Measurements from ENCODE around the gene TCF25. TPM values are rescaled to one million over a fixed set of nuclear protein-coding genes. Genes with fewer than 3 reads are reported as not detected.

TCF25 gene
- total RNA-seq, 1 experiment from 2014 or later, result 270 TPM

DNA sequence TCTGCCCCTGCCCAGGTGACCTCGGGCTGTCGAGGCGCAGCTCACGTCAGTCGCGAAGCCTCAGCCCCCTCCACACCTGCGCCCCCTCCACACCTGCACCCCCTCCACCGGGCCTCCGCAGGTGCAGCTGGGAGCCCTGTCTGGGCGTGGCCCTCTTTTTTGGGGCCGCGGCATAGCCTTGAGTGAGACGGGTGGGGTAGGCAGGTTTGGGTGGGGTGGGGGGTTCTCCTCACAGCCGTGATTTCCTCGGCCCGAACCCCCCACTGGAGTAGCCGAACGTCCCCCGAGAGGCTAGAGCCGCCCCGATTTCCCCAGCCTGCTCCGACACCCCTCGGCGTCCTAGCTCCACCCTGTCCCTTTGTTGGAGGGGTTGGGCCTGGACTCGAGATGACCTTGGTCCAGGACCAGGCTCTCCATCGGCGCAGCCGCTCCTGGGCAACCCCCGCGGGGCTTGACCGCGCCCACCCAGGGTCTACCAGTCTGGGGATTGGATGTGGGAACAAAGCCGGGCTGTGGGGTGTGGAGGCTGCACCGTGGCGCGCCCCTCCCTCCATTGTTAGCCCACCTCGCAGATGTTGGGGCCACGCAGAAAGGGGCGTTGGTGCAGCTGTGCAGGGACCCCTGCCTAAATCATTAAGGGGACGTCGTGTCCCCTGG is 50.4 kb downstream of the TCF25 start:
- intact Hi-C loops (cut with micrococcal nuclease; ENCODE audit: unreplicated experiment), result no loop called here
- no peaks in the 10 kb centered on the region for H3K9me3 Mint-ChIP-seq (ENCODE audit: low read depth, unreplicated experiment)
- CTCF ChIA-PET, result interaction anchor here (0.6 to 1.9 kb wide), 5 partner anchors 16 to 224 kb away, joined by 3 to 4 read pairs (median 3); partner anchors contain the start of gene TCF25
- H3K27me3 Mint-ChIP-seq (ENCODE audit: unreplicated experiment), result no peaks in the 10 kb centered on the region
- H3K27ac Mint-ChIP-seq (ENCODE audit: unreplicated experiment), result peak overlapping the region; percentile 88
- TSS peak; percentile 13 for BruUV-seq (replicated peaks)
- H3K4me1 Mint-ChIP-seq (ENCODE audit: low read depth, unreplicated experiment), result peaks cover 11% of the 10 kb centered on the region
- peaks cover 78% of the 10 kb centered on the region for H3K36me3 Mint-ChIP-seq (ENCODE audit: insufficient read depth, unreplicated experiment)
- peak overlapping the region; percentile 76 for H3K4me3 Mint-ChIP-seq (ENCODE audit: low read depth, unreplicated experiment)
- TF ChIP-seq, protein P1, sequence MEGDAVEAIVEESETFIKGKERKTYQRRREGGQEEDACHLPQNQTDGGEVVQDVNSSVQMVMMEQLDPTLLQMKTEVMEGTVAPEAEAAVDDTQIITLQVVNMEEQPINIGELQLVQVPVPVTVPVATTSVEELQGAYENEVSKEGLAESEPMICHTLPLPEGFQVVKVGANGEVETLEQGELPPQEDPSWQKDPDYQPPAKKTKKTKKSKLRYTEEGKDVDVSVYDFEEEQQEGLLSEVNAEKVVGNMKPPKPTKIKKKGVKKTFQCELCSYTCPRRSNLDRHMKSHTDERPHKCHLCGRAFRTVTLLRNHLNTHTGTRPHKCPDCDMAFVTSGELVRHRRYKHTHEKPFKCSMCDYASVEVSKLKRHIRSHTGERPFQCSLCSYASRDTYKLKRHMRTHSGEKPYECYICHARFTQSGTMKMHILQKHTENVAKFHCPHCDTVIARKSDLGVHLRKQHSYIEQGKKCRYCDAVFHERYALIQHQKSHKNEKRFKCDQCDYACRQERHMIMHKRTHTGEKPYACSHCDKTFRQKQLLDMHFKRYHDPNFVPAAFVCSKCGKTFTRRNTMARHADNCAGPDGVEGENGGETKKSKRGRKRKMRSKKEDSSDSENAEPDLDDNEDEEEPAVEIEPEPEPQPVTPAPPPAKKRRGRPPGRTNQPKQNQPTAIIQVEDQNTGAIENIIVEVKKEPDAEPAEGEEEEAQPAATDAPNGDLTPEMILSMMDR (IDR thresholded peaks at IDR 0.05; ENCODE audit: unreplicated experiment), result no peak
- DNase-seq, result no peak

DNA sequence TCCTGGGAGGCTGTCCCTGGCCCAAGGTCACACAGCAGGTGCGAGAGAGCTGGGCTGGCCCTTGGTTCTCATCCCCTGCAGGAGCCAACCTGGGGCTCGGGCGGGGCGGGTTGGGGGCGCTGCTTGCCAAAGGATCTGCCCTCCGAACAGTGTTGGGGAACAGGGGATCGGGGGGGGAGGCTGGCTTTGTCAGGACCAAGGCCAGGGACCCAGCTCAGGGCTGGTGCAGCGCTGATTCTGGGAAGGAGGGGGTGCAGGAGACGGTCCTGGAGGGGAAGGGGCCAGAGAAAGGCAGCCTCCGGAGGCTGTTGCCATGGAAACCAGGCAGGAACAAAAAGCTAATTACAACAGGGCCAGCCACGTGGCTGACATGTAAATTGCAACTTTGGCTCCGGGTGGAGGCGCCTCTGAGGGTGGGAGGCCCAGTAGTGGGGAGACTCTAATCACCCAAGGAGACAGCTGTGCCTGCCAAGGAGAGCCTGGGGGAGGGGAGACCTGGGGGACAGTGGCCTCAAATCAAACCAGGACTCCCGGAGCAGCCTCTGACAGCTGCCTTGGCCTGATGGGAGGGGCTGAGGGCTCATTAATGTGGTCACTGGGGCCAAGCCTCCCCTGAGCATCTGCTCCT is 51.0 kb downstream of the TCF25 start:
- peaks cover 8% of the 10 kb centered on the region for H3K4me1 Mint-ChIP-seq (ENCODE audit: low read depth, unreplicated experiment)
- TF ChIP-seq, protein P1 (IDR thresholded peaks at IDR 0.05; ENCODE audit: unreplicated experiment), result no peak
- H3K27ac Mint-ChIP-seq (ENCODE audit: unreplicated experiment), result peak overlapping the region; percentile 88
- CTCF ChIA-PET, result interaction anchor here (0.6 to 1.5 kb wide), 3 partner anchors 17 to 224 kb away, joined by 3 to 4 read pairs (median 3); no protein-coding TSS in a partner anchor
- intact Hi-C loops (cut with micrococcal nuclease; ENCODE audit: unreplicated experiment), result no loop called here
- BruUV-seq (replicated peaks), result no TSS peak
- no peaks in the 10 kb centered on the region for H3K9me3 Mint-ChIP-seq (ENCODE audit: low read depth, unreplicated experiment)
- H3K36me3 Mint-ChIP-seq (ENCODE audit: insufficient read depth, unreplicated experiment), result peaks cover 71% of the 10 kb centered on the region
- H3K27me3 Mint-ChIP-seq (ENCODE audit: unreplicated experiment), result no peaks in the 10 kb centered on the region
- peak overlapping the region; percentile 76 for H3K4me3 Mint-ChIP-seq (ENCODE audit: low read depth, unreplicated experiment)
- DNase-seq, result peak; percentile 43

DNA sequence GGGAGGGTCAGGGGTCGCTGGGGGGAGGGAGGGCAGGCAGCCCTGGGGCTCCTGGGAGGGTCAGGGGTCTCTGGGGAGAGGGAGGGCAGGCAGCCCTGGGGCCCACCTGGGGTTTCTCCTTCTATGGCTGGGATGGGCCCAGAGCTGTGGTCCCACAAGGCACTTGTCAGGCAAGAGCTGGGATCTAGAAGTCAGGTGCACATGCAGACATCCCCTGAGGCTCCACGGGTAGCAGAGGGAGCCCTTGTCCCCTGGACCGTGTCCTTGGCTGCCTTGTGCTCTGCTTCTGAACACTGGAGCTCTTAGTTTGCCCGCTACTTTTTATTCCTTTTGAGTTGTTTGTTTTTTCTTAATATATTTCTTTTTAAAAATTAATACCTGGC is 51.5 kb downstream of the TCF25 start:
- TF ChIP-seq, protein P1 (IDR thresholded peaks at IDR 0.05; ENCODE audit: unreplicated experiment), result no peak
- Mint-ChIP-seq H3K4me3 (ENCODE audit: low read depth, unreplicated experiment) (peak overlapping the region; percentile 76), H3K9me3 (ENCODE audit: low read depth, unreplicated experiment) (no peaks in the 10 kb centered on the region), H3K27me3 (ENCODE audit: unreplicated experiment) (no peaks in the 10 kb centered on the region), H3K4me1 (ENCODE audit: low read depth, unreplicated experiment) (peaks cover 8% of the 10 kb centered on the region), H3K36me3 (ENCODE audit: insufficient read depth, unreplicated experiment) (peaks cover 66% of the 10 kb centered on the region), H3K27ac (ENCODE audit: unreplicated experiment) (no peak overlapping the region)
- BruUV-seq (replicated peaks), result no TSS peak
- intact Hi-C loops (cut with micrococcal nuclease; ENCODE audit: unreplicated experiment), result no loop called here
- no peak for DNase-seq
- CTCF ChIA-PET, result interaction anchor here (1.2 to 1.5 kb wide), 2 partner anchors 22 to 225 kb away, joined by 3 read pairs; no protein-coding TSS in a partner anchor

DNA sequence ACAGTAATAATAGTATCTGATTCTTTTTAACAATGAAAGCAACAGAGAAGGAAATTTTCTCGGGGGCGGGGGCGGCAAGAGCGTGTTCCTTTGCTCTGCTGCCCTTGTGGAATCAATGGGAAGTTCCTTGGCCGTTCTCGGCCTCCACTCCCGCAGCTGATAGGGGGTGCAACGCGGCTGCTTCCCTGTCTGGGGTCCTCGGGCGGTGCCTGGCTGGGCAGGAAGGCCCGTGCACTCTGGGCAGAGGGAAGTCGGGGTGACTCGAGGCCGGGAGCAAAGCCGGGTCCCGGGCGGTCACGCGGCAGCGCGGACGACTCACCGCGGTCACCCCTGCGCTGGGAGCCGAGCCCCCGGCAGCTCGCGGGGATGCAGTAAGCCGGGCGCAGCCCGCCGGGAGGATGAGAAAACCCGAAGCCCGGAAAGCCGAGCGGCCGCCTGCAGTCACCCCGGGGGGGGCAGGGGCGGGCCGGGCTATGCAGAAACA is 52.2 kb downstream of the TCF25 start:
- TSS peak; percentile 14 for BruUV-seq (replicated peaks)
- Mint-ChIP-seq H3K27me3 (ENCODE audit: unreplicated experiment) (no peaks in the 10 kb centered on the region), H3K4me3 (ENCODE audit: low read depth, unreplicated experiment) (peak overlapping the region; percentile 76), H3K4me1 (ENCODE audit: low read depth, unreplicated experiment) (peaks cover 8% of the 10 kb centered on the region), H3K9me3 (ENCODE audit: low read depth, unreplicated experiment) (no peaks in the 10 kb centered on the region), H3K36me3 (ENCODE audit: insufficient read depth, unreplicated experiment) (peaks cover 60% of the 10 kb centered on the region), H3K27ac (ENCODE audit: unreplicated experiment) (no peak overlapping the region)
- CTCF ChIA-PET, result no interaction called here
- DNase-seq, result no peak
- TF ChIP-seq, protein P1 (IDR thresholded peaks at IDR 0.05; ENCODE audit: unreplicated experiment), result no peak
- intact Hi-C loops (cut with micrococcal nuclease; ENCODE audit: unreplicated experiment), result no loop called here

Data from Calu3 (cell line).